Uterine smooth muscle cell (primary cell): ENCODE data around the gene C16orf92. TPM values are rescaled to one million over a fixed set of nuclear protein-coding genes. Genes with fewer than 3 reads are reported as not detected.

Experiments
- total RNA-seq: library from RNA; depleted of rRNA; stranded (reverse); fragments of >200 nt; gene quantifications from 2 replicates; pipeline ENCODE4 v1.2.3, GENCODE V29; 2014

The C16orf92 gene
- total RNA-seq: not detected in 2 replicates

GRCh38 chr16:30022887-30023286 is at the start of gene C16orf92:
Gene C16orf92, plus strand, starts transcription at chr16:30023198. Its CDS starts 143 bp downstream, at chr16:30023341.

GRCh38 chr16:29973384-29974246 is 49.4 kb upstream of the C16orf92 start, which contains the start of gene TAOK2:
Gene TAOK2, plus strand, starts transcription at chr16:29973868. Its CDS starts 3,905 bp downstream, at chr16:29977773.

GRCh38 chr16:29995324-29995910 is 27.6 kb upstream of the C16orf92 start, which contains the start of gene HIRIP3:
Gene HIRIP3, minus strand, starts transcription at chr16:29995617. Its CDS starts 12 bp downstream, at chr16:29995605.

GRCh38 chr16:29995911-29996765 is 26.9 kb upstream of the C16orf92 start, which contains the start of gene INO80E:
Gene INO80E, plus strand, starts transcription at chr16:29996241. Its CDS starts 70 bp downstream, at chr16:29996311.

GRCh38 chr16:30010844-30011713 is 11.9 kb upstream of the C16orf92 start, which contains the start of gene DOC2A:
Gene DOC2A, minus strand, starts transcription at chr16:30011027. Its CDS starts 805 bp downstream, at chr16:30010222.

GRCh38 chr16:30030841-30031413 is 7.9 kb downstream of the C16orf92 start, which contains the start of gene TLCD3B:
Gene TLCD3B, minus strand, starts transcription at chr16:30031271. Its CDS starts 744 bp downstream, at chr16:30030527.

GRCh38 chr16:30065102-30065942 is 42.3 kb downstream of the C16orf92 start, which contains the start of gene ALDOA:
Gene ALDOA, plus strand, starts transcription at chr16:30065760. Its CDS starts 1,138 bp downstream, at chr16:30066898.

Other genes starting within 250 kb of the C16orf92 start
- not detected in 2 replicates for gene ZG16, start 244.9 kb upstream of the C16orf92 start, total RNA-seq
- gene KIF22, start 232.4 kb upstream of the C16orf92 start, total RNA-seq: 33.2 and 134 TPM in 2 replicates
- 128 and 170 TPM in 2 replicates for gene MAZ, start 216.7 kb upstream of the C16orf92 start, total RNA-seq
- gene PRRT2, start 211.0 kb upstream of the C16orf92 start, total RNA-seq: 1.8 and 2.9 TPM in 2 replicates
- gene PAGR1, start 207.0 kb upstream of the C16orf92 start, total RNA-seq: 21.1 and 30.1 TPM in 2 replicates
- 413 and 417 TPM in 2 replicates for gene MVP, start 202.7 kb upstream of the C16orf92 start, total RNA-seq
- gene CDIPT, start 160.0 kb upstream of the C16orf92 start, total RNA-seq: 59.4 and 102 TPM in 2 replicates
- gene SEZ6L2, start 123.6 kb upstream of the C16orf92 start, total RNA-seq: 2.1 and 10.0 TPM in 2 replicates
- 9.1 and 9.4 TPM in 2 replicates for gene ASPHD1, start 122.7 kb upstream of the C16orf92 start, total RNA-seq
- 13.2 and 14.3 TPM in 2 replicates for gene KCTD13, start 97.0 kb upstream of the C16orf92 start, total RNA-seq
- 49.6 and 86.6 TPM in 2 replicates for gene TMEM219, start 61.1 kb upstream of the C16orf92 start, total RNA-seq
- 56.2 and 62.0 TPM in 2 replicates for gene TAOK2, start 49.3 kb upstream of the C16orf92 start, total RNA-seq
- 9.0 and 15.5 TPM in 2 replicates for gene HIRIP3, start 27.6 kb upstream of the C16orf92 start, total RNA-seq
- 17.2 and 47.3 TPM in 2 replicates for gene INO80E, start 27.0 kb upstream of the C16orf92 start, total RNA-seq
- gene DOC2A, start 12.2 kb upstream of the C16orf92 start, total RNA-seq: 0.22 and 0.62 TPM in 2 replicates
- 0.22 TPM in 1 of 2 replicates, not detected in the other for gene TLCD3B, start 8.1 kb downstream of the C16orf92 start, total RNA-seq
- 528 and 721 TPM in 2 replicates for gene ALDOA, start 42.6 kb downstream of the C16orf92 start, total RNA-seq
- gene PPP4C, start 52.8 kb downstream of the C16orf92 start, total RNA-seq: 226 and 306 TPM in 2 replicates
- 0.11 and 0.12 TPM in 2 replicates for gene TBX6, start 68.7 kb downstream of the C16orf92 start, total RNA-seq
- 4.6 and 5.5 TPM in 2 replicates for gene YPEL3, start 73.0 kb downstream of the C16orf92 start, total RNA-seq
- 0.55 and 1.1 TPM in 2 replicates for gene GDPD3, start 90.3 kb downstream of the C16orf92 start, total RNA-seq
- 28.6 and 32.9 TPM in 2 replicates for gene MAPK3, start 100.0 kb downstream of the C16orf92 start, total RNA-seq
- 2.7 and 2.9 TPM in 2 replicates for gene CORO1A, start 160.4 kb downstream of the C16orf92 start, total RNA-seq
- gene BOLA2B, start 170.5 kb downstream of the C16orf92 start, total RNA-seq: 67.1 and 198 TPM in 2 replicates
- 19.5 and 27.0 TPM in 2 replicates for gene SLX1A, start 170.7 kb downstream of the C16orf92 start, total RNA-seq
- gene SULT1A3, start 176.1 kb downstream of the C16orf92 start, total RNA-seq: 3.4 and 4.5 TPM in 2 replicates
- 0.33 and 0.75 TPM in 2 replicates for gene NPIPB13, start 225.3 kb downstream of the C16orf92 start, total RNA-seq